Left ventricle myocardium inferior (tissue), 1 donor: ENCODE measurements around the gene RET. TPM values are rescaled to one million over a fixed set of nuclear protein-coding genes. Genes with fewer than 3 reads are reported as not detected.

Experiments
- DNase-seq: peaks from one replicate; pipeline ENCODE4 v3.0.0-alpha.2; 2020
- H3K27ac ChIP-seq: fragments of 200-600 bp; replicated peaks from 2 replicates; pipeline ENCODE4 v1.8.0; 2021
- H3K27me3 ChIP-seq: fragments of 200-600 bp; 2 replicates; pipeline ENCODE4 v1.8.0; 2021; ENCODE audit warnings: low read depth
- H3K36me3 ChIP-seq: fragments of 200-600 bp; 2 replicates; pipeline ENCODE4 v1.8.0; 2021
- H3K4me1 ChIP-seq: fragments of 200-600 bp; 2 replicates; pipeline ENCODE4 v1.8.0; 2021
- H3K4me3 ChIP-seq: fragments of 200-600 bp; 2 replicates; pipeline ENCODE4 v1.8.0; 2021; ENCODE audit warnings: mild to moderate bottlenecking, moderate library complexity
- H3K9me3 ChIP-seq: fragments of 200-600 bp; replicated peaks from 2 replicates; pipeline ENCODE4 v1.8.0; 2021
- CTCF ChIP-seq: fragments of 200-600 bp; IDR thresholded peaks from 2 replicates; pipeline ENCODE4 v1.8.0; 2021; ENCODE audit warnings: antibody characterized with exemption, mild to moderate bottlenecking, borderline replicate concordance
- intact Hi-C: fragments of 100-400 bp; cut with micrococcal nuclease; formaldehyde crosslinking; loops from one replicate; pipeline ENCODE4 v1.11.0; 2022
- total RNA-seq: library from RNA; stranded (reverse); fragmentation: NEBNext Ultra II Directional; extraction: Animal tissue kit (Norgen Biotek cat#: 25700); gene quantifications from one replicate; pipeline ENCODE4 v1.2.1, GENCODE V29; 2021
- donor health status: DM: no; HTN: yes; CAD: no; lungs with severe emphysema.

RET gene
- total RNA-seq, 1 donor from 2014 or later = 0.60 TPM

GRCh38 chr10:43136995-43137716 is 60.3 kb downstream of the RET start:
- no peak for TF ChIP-seq CTCF
- H3K27me3 ChIP-seq = no peaks in the 10 kb centered on the region
- intact Hi-C loops = no loop called here
- H3K4me3 ChIP-seq = peak overlapping the region; percentile 96
- H3K9me3 ChIP-seq = no peaks in the 10 kb centered on the region
- H3K27ac ChIP-seq = peak overlapping the region; percentile 94
- no peak for DNase-seq
- peaks cover 33% of the 10 kb centered on the region for H3K4me1 ChIP-seq
- no peaks in the 10 kb centered on the region for H3K36me3 ChIP-seq

- TF ChIP-seq CTCF = no peak
- Histone ChIP-seq H3K27me3 (no peaks in the 10 kb centered on the region), H3K36me3 (no peaks in the 10 kb centered on the region), H3K27ac (peak overlapping the region; percentile 94), H3K4me3 (peak overlapping the region; percentile 96), H3K4me1 (peaks cover 33% of the 10 kb centered on the region), H3K9me3 (no peaks in the 10 kb centered on the region)
- DNase-seq = peak; percentile 52
- intact Hi-C loops = no loop called here
Observed at GRCh38 chr10:43137717-43138020, 60.8 kb downstream of the RET start.

- intact Hi-C loops = no loop called here
- no peak for TF ChIP-seq CTCF
- H3K4me1 ChIP-seq = peaks cover 33% of the 10 kb centered on the region
Observed at GRCh38 chr10:43138021-43138756, 61.3 kb downstream of the RET start, which contains the start of gene CSGALNACT2. Gene CSGALNACT2 (plus strand): TSS chr10:43138445. CDS start chr10:43155150, 16,705 bp downstream.

GRCh38 chr10:43138757-43139241 is 61.9 kb downstream of the RET start:
- Histone ChIP-seq H3K27ac (peak overlapping the region; percentile 94), H3K4me1 (peaks cover 33% of the 10 kb centered on the region), H3K4me3 (peak overlapping the region; percentile 96), H3K36me3 (no peaks in the 10 kb centered on the region), H3K9me3 (no peaks in the 10 kb centered on the region), H3K27me3 (no peaks in the 10 kb centered on the region)
- DNase-seq = no peak
- intact Hi-C loops = no loop called here
- TF ChIP-seq CTCF = no peak

More at GRCh38 chr10:43138021-43138756, 61.3 kb downstream of the RET start, which contains the start of gene CSGALNACT2:
- H3K27ac ChIP-seq = peak within 1 kb of the TSS; percentile 94
- H3K27me3 ChIP-seq = no peaks in the 10 kb centered on the region
- H3K36me3 ChIP-seq = no peaks in the 10 kb centered on the region
- peak; percentile 88 for DNase-seq
- no peaks in the 10 kb centered on the region for H3K9me3 ChIP-seq
- H3K4me3 ChIP-seq = peak within 1 kb of the TSS; percentile 96

GRCh38 chr10:43141421-43141820 is 64.6 kb downstream of the RET start:
- Histone ChIP-seq H3K36me3 (no peaks in the 10 kb centered on the region), H3K9me3 (no peaks in the 10 kb centered on the region), H3K27me3 (no peaks in the 10 kb centered on the region), H3K27ac (no peak overlapping the region), H3K4me1 (peaks cover 33% of the 10 kb centered on the region), H3K4me3 (no peak overlapping the region)
- intact Hi-C loops = no loop called here
- no peak for DNase-seq
- no peak for TF ChIP-seq CTCF
